HuH-7 (cell line): ENCODE measurements around the gene GPR161.

Source experiments
- DNase-seq: peaks from one replicate; pipeline ENCODE4 v3.0.0; 2011; ENCODE audit warnings: low spot score

The GPR161 gene

DNA sequence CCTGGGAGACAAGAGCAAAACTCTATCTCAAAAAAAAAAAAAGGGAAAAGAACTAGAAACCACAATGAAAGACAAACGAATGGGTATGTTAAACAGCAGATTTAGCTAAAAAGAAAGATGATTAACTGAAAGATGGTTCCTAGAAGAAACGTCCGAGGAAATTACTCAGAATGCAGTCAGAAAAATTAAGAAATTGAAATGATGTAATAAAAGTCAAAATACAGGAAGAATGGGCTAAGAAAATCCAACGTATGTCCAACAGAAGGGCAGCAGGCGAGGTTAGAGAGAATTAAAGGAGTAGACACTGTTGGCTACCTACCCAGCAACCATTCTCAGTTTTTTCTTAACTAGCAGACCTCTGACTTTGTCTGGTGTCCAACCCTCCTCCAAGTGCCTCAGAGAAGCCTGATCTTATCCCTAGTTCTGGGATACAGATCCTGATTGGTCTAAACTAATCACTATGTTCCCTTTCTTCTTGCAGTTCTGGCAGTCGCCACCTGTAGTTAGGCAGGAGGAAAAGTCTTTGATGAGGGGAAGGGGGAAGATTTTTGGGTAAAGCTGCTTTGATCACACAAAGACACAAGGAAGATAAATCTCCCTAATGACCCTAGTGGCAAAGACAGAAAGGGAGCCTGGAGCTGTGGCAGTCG is 25.7 kb downstream of the GPR161 start:
- DNase-seq, result no peak

DNA sequence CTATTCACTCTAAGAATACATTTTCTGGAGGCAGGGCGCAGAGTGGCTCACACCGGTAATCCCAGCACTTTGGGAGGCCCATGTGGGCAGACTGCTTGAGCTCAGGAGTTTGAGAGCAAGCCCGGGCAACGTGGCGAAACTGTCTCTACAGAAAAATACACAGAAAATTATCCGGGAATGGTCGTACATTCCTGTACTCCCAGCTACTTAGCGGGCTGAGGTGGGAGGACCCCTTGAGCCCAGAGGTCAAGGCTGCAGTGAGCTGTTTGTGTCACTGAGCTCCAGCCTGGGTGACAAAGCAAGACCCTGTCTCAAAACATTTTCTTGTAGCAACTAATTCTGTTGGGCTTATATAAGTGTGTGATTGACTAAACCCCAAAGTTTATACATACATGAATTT is 30.5 kb downstream of the GPR161 start:
- no peak for DNase-seq

DNA sequence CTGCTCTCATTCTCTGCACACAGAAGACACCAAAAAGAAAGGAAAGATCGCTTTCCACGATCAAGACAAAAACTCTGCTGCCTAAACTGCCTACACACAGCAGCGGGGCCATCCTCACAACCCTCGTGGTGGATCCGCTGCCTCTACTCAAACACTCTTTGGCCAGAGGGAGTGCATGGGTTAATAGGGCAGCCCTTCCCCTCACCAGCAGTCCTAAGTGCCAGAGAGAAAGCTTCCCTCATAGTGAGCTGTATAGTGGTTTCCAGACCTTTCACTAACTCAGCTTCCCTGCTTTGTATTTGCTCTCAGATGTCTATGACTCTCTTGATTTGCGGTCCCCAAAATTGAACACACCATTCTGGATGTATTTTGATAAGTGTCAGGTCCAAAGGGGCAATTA is 30.9 kb downstream of the GPR161 start:
- DNase-seq, result no peak

DNA sequence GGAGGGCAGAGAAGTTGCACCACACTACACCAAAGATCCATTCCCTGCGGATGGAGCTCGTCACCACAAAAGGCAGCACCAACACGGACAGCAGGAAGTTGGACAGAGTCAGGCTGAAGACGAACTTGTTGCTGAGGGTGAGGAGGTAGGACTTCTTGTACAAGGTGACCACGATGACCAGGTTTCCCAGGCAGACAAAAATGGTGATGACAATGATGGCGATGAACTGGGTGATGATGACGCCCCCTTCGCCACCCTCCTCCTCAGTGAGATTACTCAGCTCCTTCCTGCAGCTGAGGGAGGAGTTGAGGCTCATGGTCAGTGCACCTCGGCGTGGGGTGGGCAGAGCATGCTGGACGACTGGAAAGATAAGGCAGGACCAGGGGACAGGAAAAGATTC is 32.2 kb downstream of the GPR161 start:
- DNase-seq, result no peak

DNA sequence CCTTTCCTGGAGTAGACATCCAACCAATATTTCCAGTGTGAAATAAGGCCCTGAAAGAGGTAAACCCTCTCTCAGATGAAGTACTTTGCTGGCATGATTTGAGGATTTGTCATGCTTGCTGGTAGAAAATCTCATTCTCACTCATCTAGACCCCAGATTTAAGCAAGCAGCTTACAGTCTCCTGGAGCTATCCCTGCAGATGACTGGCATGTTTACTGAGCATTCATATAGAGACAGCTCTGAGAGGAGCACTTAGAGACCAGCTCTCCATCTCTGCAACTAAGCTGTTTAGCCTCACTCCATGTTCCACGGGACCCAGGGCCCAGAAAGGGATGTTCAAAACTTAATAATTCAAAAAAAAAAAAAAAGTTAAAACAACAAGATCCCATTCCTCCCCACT is 34.2 kb downstream of the GPR161 start:
- no peak for DNase-seq

DNA sequence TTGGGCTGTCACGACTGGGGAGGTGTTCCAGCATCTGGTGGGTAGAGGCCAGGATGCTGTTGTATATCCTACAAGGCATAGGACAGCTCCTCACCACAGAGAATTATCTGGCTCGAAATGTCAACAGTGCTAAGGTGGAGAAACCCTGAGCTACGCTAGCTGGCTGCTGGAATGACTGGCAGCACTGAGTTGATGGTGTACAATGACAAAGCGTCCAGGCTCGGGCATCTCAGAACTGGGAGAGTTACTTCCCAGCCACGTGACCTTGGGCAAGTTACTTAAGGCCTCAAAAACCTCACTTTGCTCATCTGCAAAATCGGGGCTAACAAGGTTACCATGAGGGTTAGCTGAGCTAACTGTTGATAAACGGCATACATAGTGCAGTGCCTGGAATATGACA is 35.4 kb downstream of the GPR161 start:
- DNase-seq, result no peak

DNA sequence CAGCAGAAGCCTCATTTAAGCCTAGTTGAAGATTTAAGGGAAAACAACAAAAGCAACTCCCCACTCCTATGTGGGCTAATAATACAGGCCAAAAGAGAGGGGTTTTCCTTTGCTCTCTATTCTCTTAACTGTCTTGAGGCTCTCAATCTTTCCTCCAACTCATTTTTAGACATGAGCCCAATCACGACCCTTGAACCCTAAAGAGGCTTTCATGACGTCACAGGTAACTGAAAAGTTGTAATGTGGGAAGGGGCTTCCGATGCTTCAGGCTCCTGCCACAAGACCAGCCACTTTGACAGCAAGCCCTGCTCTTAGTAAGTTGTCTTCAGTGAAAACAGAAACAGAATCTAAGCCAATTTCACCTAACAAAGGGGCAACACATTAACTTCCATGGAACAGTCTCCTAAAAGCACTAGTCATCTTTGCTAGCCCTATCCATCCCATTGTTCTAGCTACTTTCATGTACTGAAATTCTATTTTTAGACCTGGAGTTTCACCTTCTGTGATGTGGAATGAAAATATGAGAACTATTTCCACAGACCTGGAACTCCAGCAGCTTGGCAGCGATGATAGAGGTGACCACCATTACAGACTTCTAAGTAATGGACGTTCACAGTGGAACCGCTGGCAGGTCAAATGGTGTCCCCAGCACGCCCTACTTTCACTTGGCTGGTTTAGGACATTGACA is 36.3 kb downstream of the GPR161 start:
- DNase-seq, result no peak

DNA sequence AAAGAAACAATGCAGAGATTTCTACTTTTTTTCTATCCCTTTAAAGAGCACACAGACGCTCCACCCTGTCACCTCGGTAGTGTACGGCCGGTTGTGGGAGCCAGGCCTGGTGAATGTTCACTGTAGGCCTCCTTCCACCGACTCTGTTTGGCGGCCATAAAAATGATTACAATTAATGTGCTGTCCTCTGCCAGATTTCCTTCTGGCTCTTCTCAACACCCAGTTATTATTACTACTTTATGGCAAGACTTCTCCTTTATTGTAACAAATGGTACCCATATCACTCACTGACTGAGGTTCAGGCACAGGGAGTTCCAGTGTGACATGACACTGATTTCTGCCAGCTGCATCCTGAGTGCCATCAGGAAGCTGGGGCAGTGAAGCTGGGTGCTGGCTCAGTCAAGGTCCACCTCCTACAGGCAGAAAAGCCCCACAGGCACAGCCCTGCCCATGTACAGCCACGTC is 37.4 kb downstream of the GPR161 start:
- DNase-seq, result no peak

DNA sequence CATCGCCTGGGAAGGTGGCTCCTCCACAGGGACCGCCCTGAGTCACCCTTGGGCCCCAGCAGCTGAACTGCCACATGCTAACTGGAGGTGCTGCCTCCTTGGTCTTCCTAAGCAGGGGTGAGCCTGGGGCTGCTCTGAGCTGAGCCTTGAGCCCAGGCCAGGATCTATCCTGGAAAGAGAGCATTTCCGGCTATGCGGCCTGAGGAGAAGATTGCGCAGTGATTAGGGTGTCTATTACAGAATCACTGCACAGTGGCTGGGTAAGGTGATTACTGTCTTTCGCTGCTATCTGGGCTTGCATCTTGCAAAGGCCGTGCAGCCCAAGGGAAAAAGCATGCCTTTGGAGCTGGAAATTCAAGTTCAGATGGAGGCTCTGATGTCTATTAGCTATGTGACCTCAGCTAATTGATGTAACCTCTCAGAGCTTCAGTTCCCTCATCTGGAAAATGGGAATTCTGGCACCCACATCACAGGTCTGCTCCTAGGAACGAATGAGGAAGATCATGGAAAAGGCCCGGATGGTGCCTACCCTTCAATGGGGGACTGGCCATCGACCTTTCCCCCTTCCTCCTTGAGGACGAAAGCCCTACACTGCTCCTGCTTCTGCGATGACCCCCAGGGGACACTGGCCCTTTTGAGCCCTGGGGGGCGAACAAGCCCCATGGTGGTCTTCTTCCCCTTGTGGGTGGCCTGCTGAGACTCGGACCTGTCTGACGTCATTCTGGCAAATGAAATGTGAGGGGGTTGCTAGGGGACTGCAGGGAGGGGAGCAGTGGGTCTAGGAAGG is 38.0 kb downstream of the GPR161 start:
- no peak for DNase-seq

DNA sequence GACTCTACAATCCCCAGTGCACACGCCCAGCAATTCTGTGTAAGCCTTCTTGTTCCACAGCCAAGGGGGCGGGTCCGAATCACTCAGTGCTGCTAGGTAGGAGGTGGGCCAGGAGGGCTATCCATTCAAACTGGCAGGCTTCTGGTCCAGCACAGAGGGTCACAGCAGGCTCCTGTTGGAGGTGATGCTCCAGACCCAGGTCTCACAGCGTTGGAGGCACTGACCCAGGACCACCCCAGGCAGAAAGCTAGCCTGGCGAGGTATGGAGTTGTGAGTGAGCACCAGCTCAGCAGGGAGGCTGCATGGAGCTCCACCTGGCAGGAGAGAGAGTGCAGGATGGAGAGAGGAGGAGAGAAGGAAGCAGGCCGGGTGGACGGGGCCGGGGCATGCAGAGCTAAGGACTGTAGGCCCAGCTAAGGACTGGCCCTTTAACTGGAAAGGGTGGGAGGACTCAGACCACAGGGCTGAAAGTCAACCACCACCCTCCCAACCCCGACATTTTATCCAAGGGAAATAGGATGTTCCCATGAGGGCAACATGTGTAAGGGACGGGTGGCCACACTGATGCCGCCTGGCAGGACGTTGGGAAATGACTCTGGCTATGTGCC is 38.7 kb downstream of the GPR161 start:
- no peak for DNase-seq

DNA sequence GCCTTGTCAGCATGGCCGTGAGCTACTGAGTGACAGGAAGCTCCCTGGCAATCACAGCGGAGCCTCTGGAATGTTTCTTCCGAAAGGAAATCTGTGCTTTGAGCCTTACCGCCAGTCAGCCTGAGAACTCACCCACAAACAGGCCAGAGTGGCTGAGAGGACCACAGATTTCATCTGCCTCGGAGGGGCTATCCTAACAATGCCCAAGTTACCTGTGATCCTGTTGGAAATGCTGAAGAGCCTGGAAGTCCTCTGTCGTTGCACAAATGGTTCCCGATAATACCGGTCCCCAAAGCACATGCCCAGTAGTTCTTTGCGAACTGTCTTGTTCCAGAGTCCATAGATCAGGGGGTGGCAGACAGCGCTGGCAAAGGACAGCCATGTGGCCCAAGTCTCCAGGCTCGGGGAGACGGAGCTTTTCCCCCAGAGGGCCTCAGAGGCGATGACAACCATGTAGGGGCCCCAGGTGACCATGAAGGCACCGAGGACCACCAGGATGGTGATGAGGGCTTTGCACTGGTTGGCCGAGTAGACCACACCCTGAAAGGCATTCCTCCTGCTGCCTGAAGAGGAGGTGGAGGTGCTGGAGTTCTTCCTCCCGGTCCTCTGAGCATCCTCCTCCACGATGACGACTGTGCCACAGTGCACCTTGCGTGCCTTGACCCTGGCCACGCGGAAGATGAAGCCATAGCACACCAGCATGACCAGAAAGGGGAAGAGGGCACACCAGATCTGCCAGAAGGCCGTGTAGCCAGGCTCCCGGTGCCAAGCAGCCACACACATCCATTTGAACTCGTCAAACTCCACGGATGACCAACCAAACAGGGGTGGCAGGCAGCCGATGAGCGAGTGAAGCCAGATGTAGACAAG is 40.2 kb downstream of the GPR161 start:
- no peak for DNase-seq

DNA sequence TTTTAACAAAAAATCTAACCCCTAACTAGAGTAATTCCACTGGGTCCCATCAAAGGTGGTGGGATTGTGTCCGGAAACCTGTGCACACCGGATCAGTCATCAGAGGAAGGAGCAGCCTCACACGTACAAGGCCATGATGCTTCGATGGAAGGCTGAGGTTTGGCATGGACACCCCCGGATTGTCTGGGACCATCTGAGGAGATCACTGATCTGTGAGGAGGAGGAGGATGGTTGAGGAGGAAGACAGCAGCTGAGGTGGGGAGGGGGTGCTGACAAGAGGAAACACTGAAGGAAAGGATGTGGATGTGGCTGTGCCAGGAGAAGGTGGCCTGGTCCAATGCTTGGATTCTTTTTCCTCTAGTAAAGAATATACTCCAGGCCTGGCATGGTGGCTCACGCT is 41.3 kb downstream of the GPR161 start:
- no peak for DNase-seq

DNA sequence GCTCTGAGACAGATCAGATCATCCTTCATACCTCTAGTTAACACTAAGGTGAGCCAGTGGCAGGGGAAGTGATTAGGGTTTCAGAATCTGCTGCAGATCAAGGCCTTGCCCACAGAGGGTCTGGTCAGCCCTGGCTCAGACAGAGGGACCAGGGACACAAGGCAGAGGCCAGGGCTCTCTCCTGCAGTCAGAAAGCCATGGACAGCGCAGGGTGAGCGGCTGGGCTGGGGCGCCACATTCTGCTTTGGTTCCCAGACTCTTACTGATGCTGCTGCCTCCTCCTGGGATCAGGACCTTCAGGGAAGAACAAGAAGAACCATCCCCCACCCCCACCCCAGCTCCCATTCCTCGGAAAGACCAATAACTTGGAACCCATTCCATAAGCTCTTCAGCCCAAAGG is 43.1 kb downstream of the GPR161 start:
- DNase-seq, result no peak

DNA sequence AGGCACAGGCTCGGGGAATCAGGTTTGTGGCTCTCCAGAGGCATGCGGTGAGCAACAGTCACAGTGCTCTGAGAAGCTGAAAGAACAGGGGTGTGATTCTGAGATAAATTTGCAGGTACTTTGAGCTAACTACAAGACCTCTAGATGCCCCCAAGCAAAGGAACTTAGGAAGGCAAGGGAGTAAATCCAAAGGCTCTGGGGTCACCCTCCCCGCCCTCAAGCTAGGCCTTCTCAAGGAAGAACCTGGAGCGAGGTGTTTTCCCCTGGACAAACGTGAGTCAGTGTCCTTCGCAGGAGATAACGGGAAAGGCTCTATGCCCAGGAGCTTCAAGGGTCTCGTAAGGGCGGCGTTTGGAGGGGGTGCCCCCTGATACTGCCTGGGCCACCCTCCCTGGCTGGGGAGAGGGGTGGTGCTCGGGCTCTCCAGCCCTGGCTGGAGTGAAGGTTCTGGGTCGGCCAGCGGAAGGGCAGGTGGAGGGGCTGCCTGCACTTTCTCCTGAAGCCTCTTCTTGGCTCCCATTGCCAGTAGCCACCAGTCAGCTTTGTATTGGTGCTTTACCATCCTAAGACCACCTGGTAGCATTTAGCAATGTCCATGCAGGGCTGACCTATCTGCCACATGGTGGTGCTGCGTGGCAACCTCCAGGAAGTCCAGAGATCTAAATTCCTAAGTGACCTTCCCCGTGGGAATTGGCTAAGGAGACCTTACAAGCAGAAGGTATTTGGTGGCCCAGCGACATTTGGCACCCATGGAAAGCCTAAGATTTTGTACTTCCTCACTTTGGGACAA is 44.0 kb downstream of the GPR161 start:
- peak; percentile 61 for DNase-seq

DNA sequence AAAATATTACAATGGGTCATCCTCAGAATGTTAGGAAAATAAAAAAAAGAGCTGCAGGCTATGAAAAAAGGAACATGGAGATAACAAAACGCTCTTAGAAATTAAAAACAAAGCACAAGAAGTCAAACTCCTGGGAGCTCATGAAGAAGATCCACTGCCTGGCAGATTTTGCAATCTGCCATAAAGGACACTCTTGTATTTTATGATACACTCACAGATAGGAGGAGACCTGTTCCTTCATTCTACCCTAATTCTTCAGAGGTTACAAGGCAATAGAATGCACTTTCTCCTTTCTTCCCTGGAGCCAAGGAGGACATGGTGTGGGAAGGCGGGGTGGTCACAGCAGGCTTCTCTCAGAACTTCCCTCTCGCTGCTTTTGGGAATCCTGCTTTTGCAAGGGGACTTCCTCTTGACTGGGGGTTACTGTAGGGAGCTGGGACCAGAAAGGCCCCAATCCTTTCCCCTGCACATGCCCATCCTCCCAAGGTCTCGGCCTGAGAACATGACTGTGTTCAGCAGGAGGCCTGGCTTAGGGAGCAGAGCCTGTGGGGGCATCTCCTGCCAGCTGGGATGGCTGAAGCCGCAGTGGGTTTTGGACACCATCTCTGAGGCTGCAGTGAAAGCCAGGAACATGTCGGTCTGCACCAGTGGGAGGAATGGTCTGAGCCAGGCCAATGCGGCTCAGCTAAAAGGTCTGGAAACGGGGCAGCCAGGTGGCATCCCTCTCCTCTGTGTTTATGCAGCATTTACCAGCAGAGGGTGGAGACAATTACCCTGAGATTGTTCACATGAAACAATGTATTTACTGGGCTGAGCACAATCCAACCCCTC is 44.8 kb downstream of the GPR161 start:
- no peak for DNase-seq

DNA sequence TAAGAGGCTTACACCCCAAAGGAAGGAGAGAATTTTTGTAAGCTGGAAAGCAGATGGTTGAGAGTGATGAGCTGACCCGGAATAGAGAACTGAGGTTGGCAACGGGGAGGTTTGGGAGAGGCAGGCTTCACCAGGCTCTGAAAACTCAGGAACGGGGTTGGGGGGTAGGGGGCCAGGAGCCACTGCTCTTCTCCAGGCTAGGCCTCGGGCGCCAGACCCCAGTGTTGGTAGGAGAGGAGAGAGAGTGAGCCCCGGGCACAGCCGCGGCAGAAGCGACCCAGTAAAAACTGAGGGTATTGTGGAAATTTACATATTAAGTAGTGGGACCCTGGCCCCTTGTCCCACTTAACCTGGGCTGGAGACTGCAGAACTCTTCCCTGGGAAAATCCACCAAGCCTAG is 45.7 kb downstream of the GPR161 start:
- DNase-seq, result no peak

DNA sequence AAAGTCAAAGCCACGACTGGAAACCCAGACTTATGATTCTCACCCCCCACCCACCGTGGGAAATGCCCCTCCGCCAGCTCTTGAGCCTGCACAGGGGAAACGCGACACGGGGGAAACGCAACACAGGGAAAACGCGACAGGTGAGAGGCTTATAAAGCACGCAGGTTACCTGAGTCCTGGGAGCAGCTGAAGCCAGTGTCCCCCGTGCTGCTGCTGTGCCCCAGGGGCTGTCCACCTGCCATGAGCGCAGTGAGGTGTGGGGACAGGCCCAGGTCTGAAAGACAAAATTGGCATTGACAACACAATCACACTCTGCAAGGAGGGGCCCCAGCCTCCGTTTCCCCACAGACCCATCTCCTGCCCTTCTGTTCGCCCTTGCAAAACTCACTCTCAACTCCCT is 46.3 kb downstream of the GPR161 start:
- no peak for DNase-seq

DNA sequence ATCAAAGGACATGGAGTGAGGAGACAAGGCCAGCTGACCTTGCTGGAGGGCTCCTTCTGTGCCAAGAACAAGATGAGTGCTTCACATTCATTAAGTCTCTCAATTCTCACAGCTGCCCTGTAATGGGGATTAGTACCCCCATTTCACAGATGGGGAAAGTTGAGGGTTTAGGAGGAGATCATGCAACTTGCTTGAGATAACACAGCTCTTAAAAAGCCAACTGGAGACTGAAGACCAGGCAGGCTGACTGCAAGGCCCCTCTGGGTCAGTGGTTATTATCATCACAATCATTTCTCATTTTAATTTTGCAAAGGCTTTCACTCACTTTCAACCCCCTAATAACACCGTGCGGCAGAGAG is 46.8 kb downstream of the GPR161 start:
- DNase-seq, result no peak

DNA sequence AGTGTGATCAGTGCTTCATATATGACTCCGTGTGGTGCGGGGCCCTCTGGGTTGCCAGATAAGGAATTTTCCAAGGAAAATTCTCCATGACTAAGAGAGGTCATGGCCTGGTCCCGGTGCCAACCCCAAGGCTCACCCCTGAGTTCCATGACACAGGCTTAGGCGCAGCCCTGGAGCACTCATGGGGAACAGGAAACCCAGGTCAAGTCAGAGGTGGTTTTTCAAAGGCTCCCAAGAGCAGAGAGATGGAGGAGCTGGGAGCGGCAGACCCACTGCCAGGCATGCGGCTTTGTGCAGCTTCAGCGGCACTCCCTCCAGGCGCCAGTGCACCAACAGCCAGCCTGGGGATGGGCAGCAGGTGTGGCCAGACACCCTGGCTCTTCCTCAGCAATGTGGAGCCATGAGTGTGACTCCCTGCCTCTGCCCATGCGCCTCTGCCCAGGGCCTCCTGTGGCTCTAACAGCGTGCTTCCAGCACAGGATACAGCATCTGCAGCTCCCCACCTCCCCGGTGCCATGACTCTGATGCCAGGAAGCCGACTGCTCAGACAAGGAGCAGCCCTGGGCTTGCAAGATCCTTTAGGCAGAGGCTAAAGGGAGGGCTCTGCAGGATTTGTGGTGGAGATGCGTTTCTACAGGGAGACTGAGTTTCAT is 47.3 kb downstream of the GPR161 start:
- DNase-seq, result no peak
